PC-9 (cell line): Measurements from ENCODE around the gene SVOPL. TPM values are rescaled to one million over a fixed set of nuclear protein-coding genes. Genes with fewer than 3 reads are reported as not detected.

Experiments used
- BruUV-seq: library from RNA; stranded (reverse); fragments of 400-500 nt; replicated peaks from 2 replicates; lab custom pipeline; 2021; lab: Mats Ljungman, UMichigan
- CTCF ChIA-PET: fragments of 300-600 bp; sonication (Branson Sonifier 250); formaldehyde crosslinking; loops from one replicate; lab custom pipeline; 2022; ENCODE audit warnings: antibody characterized with exemption; lab: Charles Lee
- POLR2A ChIA-PET: fragments of 300-600 bp; sonication (Branson Sonifier 250); formaldehyde crosslinking; loops from one replicate; lab custom pipeline; 2022; ENCODE audit warnings: antibody characterized with exemption; ENCODE audit not compliant: unreplicated experiment; lab: Charles Lee
- DNase-seq, 2 experiments: peaks; one replicate each; pipeline versions ENCODE4 v3.0.0 to v3.0.0-alpha.2; 2015 to 2022; ENCODE audit warnings: mixed read lengths in 1 of 2
- H2AFZ ChIP-seq: fragments of 200-600 bp; sonication (generic); 2 replicates; pipeline ENCODE4 v1.8.1; 2017; ENCODE audit warnings: antibody characterized with exemption
- H3F3A ChIP-seq: fragments of 200-600 bp; sonication (generic); 2 replicates; pipeline ENCODE4 v1.8.1; 2017; ENCODE audit warnings: antibody characterized with exemption, mild to moderate bottlenecking, low read depth; ENCODE audit not compliant: insufficient read depth
- H3K27ac ChIP-seq: fragments of 200-600 bp; sonication (generic); 2 replicates; pipeline ENCODE4 v1.6.1; 2016; ENCODE audit warnings: mixed run types
- H3K27me3 ChIP-seq: fragments of 200-600 bp; sonication (generic); 2 replicates; pipeline ENCODE4 v1.6.1; 2016; ENCODE audit warnings: low read depth, mixed run types; ENCODE audit not compliant: insufficient read depth
- H3K36me3 ChIP-seq: fragments of 200-600 bp; sonication (generic); 2 replicates; pipeline ENCODE4 v1.6.1; 2016; ENCODE audit warnings: low read depth, mixed run types
- H3K4me1 ChIP-seq: fragments of 200-600 bp; sonication (generic); replicated peaks from 2 replicates; pipeline ENCODE4 v1.6.1; 2016; ENCODE audit warnings: mixed run types; ENCODE audit not compliant: insufficient read depth
- H3K4me2 ChIP-seq: fragments of 200-600 bp; sonication (generic); 2 replicates; pipeline ENCODE4 v1.6.1; 2017; ENCODE audit warnings: mixed run types
- H3K4me3 ChIP-seq: fragments of 200-600 bp; sonication (generic); 2 replicates; pipeline ENCODE4 v1.6.1; 2016; ENCODE audit warnings: mixed run types
- H3K79me2 ChIP-seq: fragments of 200-600 bp; sonication (generic); 2 replicates; pipeline ENCODE4 v1.6.1; 2017; ENCODE audit warnings: low read depth, mixed run types
- H3K9me2 ChIP-seq: fragments of 200-600 bp; sonication (generic); 2 replicates; pipeline ENCODE4 v1.8.1; 2017; ENCODE audit warnings: mild to moderate bottlenecking; ENCODE audit not compliant: insufficient read depth
- H3K9me3 ChIP-seq: fragments of 200-600 bp; sonication (generic); 2 replicates; pipeline ENCODE4 v1.8.1; 2016; ENCODE audit warnings: low read depth; ENCODE audit not compliant: insufficient read depth
- H4K20me1 ChIP-seq: fragments of 200-600 bp; sonication (generic); 2 replicates; pipeline ENCODE4 v1.8.1; 2017; ENCODE audit not compliant: insufficient read depth
- CTCF ChIP-seq: fragments of 200-600 bp; sonication (generic); conservative IDR thresholded peaks from 2 replicates; pipeline ENCODE4 v1.6.1; 2017; ENCODE audit warnings: mixed run types, antibody characterized with exemption, mild to moderate bottlenecking, moderate library complexity
- EZH2 ChIP-seq: fragments of 200-600 bp; sonication (generic); IDR thresholded peaks from 2 replicates; pipeline ENCODE4 v1.8.0; 2017; ENCODE audit warnings: antibody characterized with exemption, low read depth
- intact Hi-C: fragments of 100-400 bp; cut with micrococcal nuclease; formaldehyde crosslinking; loops from one replicate; pipeline ENCODE4 v1.10.0; 2022; ENCODE audit not compliant: unreplicated experiment
- total RNA-seq: library from RNA; stranded (reverse); gene quantifications from 2 replicates; pipeline ENCODE4 v1.2.3, GENCODE V29; 2021

Gene SVOPL
- total RNA-seq, 1 experiment from 2014 or later: 0.70 TPM

DNA sequence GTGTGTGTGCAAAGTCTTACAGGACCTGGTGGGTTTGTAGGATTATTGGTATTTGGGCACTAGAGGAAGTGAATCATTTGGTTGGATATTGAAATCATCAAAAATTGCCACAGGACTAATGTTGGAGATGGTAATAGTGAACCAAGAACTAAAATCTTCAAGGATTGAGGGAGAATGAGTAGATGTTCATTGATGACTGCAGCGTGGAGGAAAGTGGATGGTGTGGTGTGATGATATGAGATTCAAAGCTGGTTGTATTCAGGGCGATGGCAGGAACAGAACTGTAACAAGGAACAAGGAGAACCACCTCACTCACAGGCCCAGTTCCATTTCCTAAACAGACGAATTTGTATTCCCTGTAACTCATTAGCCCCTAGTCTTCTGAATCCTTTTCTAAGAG, 150.8 kb downstream of the SVOPL start:
- H3F3A ChIP-seq: no peaks in the 10 kb centered on the region
- no peaks in the 10 kb centered on the region for H3K79me2 ChIP-seq
- no peaks in the 10 kb centered on the region for H3K4me1 ChIP-seq
- intact Hi-C loops: no loop called here
- no peaks in the 10 kb centered on the region for H3K9me3 ChIP-seq
- DNase-seq: no peak
- no peak overlapping the region for H3K27ac ChIP-seq
- H3K27me3 ChIP-seq: no peaks in the 10 kb centered on the region
- ChIA-PET CTCF (no interaction called here), POLR2A (no interaction called here)
- no peak overlapping the region for H2AFZ ChIP-seq
- H3K4me2 ChIP-seq: no peak overlapping the region
- no peaks in the 10 kb centered on the region for H3K9me2 ChIP-seq
- no peak overlapping the region for H3K4me3 ChIP-seq
- H4K20me1 ChIP-seq: no peaks in the 10 kb centered on the region
- TF ChIP-seq CTCF: no peak
- TF ChIP-seq EZH2: no peak
- no TSS peak for BruUV-seq
- peaks cover 44% of the 10 kb centered on the region for H3K36me3 ChIP-seq

GRCh38 chr7:138549082-138549481, 152.1 kb downstream of the SVOPL start:
- Histone ChIP-seq H4K20me1 (no peaks in the 10 kb centered on the region), H2AFZ (no peak overlapping the region), H3K4me2 (no peak overlapping the region), H3K9me3 (no peaks in the 10 kb centered on the region), H3K4me1 (no peaks in the 10 kb centered on the region), H3K79me2 (no peaks in the 10 kb centered on the region), H3K9me2 (0 out of 2 replicates have a peak, but pooled peaks cover 3% of the 10 kb centered on the region), H3K4me3 (no peak overlapping the region), H3K27me3 (no peaks in the 10 kb centered on the region), H3K36me3 (peaks cover 32% of the 10 kb centered on the region), H3K27ac (no peak overlapping the region), H3F3A (no peaks in the 10 kb centered on the region)
- ChIA-PET CTCF (no interaction called here), POLR2A (interaction anchor here (0.6 kb wide), 1 partner anchor 21 kb away, joined by 4 read pairs; no protein-coding TSS in a partner anchor)
- intact Hi-C loops: no loop called here
- peak in 1 of 2 experiments; percentile 64 for DNase-seq
- TF ChIP-seq CTCF (no peak), EZH2 (no peak)
- no TSS peak for BruUV-seq

GRCh38 chr7:138546829-138547228, 154.3 kb downstream of the SVOPL start:
- no peaks in the 10 kb centered on the region for H3K79me2 ChIP-seq
- TF ChIP-seq CTCF: no peak
- no peak for TF ChIP-seq EZH2
- ChIA-PET POLR2A (no interaction called here), CTCF (no interaction called here)
- no peak overlapping the region for H3K27ac ChIP-seq
- no peak overlapping the region for H3K4me2 ChIP-seq
- no peaks in the 10 kb centered on the region for H3K9me3 ChIP-seq
- H3K27me3 ChIP-seq: no peaks in the 10 kb centered on the region
- peak in 1 of 2 experiments; percentile 21 for DNase-seq
- H3K36me3 ChIP-seq: peaks cover 19% of the 10 kb centered on the region
- BruUV-seq: no TSS peak
- H2AFZ ChIP-seq: no peak overlapping the region
- intact Hi-C loops: no loop called here
- 0 out of 2 replicates have a peak, but pooled peaks cover 3% of the 10 kb centered on the region for H3K9me2 ChIP-seq
- H3K4me3 ChIP-seq: no peak overlapping the region
- H3F3A ChIP-seq: no peaks in the 10 kb centered on the region
- no peaks in the 10 kb centered on the region for H3K4me1 ChIP-seq
- no peaks in the 10 kb centered on the region for H4K20me1 ChIP-seq
